ENCODE results near the gene NEURL1B.
"Not testable (repeated sequence)": the region's sequence is repeated elsewhere in the genome, so short reads cannot be mapped to it uniquely, and the experiment has no call there.

Gene NEURL1B

GRCh38 chr5:172634106-172634899, 6.8 kb upstream of the NEURL1B start:
- DNase-seq (ENCODE audit: low spot score) = no peak

- DNase-seq (ENCODE audit: low spot score) = no peak
Measured at GRCh38 chr5:172635038-172635437, 6.0 kb upstream of the NEURL1B start.

GRCh38 chr5:172636279-172637050, 4.6 kb upstream of the NEURL1B start:
- DNase-seq (ENCODE audit: low spot score) = no peak

DNA sequence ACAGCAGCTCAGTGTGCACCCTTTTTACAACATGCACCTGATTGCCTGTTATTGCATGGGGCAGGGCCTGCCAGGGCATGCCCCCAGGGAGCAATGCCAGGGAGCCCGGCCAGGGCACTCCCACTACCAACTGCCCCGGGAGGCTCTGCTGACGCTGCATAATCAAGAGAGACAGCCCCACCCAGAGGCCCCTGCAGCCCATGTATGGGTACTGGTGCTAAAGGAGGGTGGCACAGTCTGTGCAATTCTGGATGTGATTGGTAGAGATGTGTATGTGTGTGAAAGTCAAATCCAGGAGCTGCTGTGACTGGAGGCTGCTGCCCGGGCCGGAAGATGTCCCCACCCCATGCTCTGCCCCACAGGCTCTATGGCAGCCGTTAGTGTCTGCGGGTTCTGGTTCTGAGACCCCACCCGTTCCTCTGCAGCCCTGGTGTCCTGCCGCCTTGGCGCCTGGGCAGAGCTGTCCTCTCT, 3.9 kb upstream of the NEURL1B start:
- peak; percentile 49 for DNase-seq (ENCODE audit: low spot score)

GRCh38 chr5:172637740-172638139, 3.3 kb upstream of the NEURL1B start:
- no peak for DNase-seq (ENCODE audit: low spot score)

DNA sequence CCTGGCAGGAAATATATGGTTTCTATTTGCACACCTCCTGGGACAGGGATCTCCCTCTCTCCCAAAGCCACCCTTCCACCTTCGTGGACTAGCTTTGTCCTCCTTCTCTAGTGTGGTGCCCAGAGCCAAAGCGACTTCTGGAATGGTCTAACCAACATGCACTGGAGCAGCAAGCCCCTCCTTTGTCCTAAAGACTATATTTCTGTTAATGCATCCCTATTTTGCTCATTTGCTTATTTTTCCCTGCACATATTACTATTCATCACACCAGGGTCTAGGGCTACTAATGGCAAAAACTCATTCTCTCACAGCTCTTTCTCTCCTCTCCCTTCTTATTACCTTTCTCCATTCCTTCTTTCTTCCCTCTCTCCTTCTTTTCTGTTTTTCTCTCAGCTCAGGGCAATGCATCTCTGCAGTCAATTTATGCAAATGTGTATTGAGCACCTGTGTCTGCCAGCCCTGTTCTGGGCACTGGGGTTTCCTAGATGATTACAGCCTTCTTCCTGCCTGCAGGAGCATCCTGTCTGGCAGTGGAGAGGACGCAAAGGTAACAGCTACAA, 2.8 kb upstream of the NEURL1B start:
- no peak for DNase-seq (ENCODE audit: low spot score)

DNA sequence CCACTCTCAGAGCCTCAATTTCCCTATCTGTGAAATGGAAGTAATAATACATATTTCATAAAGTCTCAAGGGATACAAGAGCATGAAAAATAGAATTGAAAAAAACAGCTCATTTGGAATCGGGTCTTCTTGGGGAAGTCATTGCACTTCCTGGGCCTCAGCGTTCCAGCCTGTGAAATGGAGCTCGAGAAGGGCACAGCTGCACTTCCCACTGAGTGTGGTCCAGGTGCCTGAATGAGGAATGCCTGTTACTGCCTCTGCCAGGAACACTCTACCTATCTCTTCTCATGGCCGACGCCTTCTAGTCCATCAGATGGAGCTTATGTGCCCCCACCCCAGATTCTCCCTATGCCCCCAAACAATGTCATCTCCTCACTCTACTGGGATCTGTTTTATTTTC, 924 bp upstream of the NEURL1B start:
- DNase-seq (ENCODE audit: low spot score) = no peak

- peak; percentile 66 for DNase-seq (ENCODE audit: low spot score)
Measured at GRCh38 chr5:172641359-172642050, 442 bp downstream of the NEURL1B start.

- DNase-seq (ENCODE audit: low spot score) = no peak
Measured at GRCh38 chr5:172642051-172642409, 967 bp downstream of the NEURL1B start.

DNA sequence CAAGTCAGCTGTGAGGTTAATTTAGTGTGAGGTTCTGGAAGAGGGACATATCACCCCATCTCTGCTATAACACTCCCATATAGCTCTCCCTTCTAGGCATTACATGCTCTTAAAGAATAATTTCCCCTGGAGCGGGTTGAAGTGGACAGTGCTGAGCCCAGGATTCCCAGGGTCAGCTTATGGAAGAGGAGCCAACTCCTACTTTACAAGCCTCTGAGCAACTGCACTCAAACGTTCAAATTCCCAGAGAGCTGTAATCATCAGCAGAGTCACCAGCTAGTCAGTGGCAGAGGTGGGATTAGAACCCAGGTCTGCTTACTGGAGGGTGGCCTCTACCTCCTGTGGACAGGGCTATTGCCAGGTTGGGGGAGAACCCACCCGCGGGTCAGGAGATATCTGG, 1.4 kb downstream of the NEURL1B start:
- no peak for DNase-seq (ENCODE audit: low spot score)

DNA sequence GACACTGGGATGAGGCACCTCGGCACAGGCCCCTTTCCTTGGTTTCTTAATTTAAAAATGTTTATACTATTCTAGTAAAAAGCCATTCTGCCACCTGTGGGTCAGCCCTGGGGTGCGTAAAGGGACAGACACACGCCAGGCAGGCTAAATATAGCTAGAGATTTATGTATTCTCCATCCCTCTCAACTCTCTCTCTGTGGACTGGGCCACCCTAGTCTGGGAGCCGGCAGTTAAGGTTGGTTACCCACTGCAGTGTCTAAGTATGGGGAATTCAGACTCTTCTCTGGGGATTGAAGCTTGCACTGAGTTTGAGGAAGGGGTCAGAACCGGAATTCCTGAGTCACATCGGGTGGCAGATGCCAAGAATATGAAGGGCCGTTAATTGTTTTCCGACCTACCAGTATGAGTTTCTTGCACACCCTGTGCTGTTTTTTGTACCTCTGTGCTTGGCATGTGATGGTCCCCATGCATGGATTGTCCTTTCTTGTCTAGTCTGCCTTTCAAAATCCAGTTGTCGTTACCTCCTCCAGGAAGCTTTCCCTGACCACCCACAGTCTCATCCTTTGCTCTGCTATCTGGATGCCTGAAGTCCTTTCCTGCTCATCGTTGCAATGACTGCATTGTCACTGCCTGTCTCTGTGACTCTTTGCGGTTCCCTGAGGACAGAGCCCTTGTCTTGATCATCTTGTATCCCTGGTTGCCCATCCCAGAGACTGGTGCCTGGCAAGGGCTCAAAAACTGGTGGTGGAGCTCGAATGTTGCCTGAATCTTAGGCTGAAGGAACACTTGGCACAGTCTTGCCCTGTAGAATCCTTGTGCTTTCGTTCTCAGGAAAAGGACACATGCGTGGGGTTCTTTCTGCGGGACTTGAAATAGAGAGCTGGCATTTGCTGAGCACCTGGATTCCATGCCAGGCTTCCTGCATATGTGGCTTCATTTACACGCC, 2.1 kb downstream of the NEURL1B start:
- no peak for DNase-seq (ENCODE audit: low spot score)

DNA sequence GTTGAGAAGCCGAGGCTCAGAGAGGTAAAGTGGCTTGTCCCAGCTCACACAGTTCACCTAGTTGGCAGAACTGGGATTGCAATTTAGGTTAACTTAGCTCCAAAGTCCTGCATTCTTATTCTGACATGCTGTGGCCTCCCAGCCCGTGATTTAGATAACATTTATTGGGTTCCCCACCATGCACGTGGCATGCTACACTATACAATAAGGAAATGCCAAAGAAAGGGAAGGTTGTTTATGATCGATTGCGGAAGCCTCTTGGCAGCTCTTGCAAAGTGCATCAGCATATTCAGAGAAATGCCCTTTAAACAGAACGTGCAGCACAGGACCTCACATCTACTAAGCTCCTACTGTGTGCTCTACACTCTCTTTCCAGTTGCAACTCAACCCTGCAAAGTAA, 3.2 kb downstream of the NEURL1B start:
- no peak for DNase-seq (ENCODE audit: low spot score)

DNA sequence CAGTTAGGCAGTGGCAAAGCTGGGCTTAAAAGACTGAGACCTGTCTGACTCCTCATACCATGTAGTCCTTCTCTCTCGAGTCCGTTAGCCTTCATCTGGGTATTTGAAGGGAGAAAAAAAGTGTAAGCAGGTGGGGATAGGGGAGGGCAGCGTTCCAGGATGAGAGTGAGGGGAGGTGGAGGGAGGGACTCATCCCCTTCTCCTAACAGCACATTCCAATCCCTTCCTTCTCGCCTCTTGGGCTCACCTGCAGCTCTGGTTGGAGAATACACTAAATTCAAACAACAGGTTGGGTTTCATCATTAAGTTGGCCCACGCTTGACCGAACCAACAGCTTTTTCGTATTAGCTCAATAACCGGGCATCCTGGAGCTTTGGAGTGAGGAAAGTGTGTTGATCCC, 3.6 kb downstream of the NEURL1B start:
- DNase-seq (ENCODE audit: low spot score) = no peak

GRCh38 chr5:172645271-172646055, 4.4 kb downstream of the NEURL1B start:
- DNase-seq (ENCODE audit: low spot score) = no peak

GRCh38 chr5:172646716-172647285, 5.7 kb downstream of the NEURL1B start:
- no peak for DNase-seq (ENCODE audit: low spot score)

- DNase-seq (ENCODE audit: low spot score) = no peak
Measured at GRCh38 chr5:172647352-172648012, 6.4 kb downstream of the NEURL1B start.

DNA sequence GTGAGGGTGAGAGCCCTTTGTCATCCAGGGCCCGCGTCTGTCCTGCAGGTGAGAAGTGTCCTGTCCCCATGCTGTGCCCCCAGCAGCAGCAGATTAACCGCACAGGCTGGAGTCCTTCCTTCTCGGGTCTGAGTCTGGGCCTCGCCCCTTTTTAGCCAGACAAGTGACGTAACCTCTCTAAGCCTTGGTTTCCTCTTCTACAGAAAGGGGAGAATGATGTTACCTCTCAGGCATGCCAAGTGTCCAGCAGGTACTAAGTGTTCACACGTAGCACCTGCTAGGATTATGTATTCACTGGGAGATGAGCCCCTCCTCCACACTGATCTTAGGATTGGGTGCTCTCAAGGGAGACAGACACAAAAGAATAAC, 6.9 kb downstream of the NEURL1B start:
- DNase-seq (ENCODE audit: low spot score) = no peak

DNA sequence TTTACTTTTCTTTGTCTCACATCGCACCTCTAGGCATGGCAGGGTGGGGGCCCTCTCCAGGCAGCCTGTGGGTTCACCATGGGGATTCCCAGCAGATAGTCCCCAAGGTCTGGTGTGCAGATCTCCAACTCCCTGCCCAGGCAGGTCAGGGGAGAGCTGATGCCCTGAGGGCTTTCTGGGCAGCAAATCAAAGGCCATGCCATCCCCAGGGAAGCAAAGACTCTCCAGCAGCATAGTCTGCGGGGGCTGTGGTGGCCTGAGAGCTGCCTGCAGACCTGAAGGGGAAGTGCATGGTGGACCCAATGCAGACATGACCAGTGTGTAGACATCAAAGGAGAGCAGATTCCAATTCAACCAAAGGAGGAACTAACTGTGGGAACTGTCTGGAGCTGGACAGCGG, 7.7 kb downstream of the NEURL1B start:
- no peak for DNase-seq (ENCODE audit: low spot score)

DNA sequence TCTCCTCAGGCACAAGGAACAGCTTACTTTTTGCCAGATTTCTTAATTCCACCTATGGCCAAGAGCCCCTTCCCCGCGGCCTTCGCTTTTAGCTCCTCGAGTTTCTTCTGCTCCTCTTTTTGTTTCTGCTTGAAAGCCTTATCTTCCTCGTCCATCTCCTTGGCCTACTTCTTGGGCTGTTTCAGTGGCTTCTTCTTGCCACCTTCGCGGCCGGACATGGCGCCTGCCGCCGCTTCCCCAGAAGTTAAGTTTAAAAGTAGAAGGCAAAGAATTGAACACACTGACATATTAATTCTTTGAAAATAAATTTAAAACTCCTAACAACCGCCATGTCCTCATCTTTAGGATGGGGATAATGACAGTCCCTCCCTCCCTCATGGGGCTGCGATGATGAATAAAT, 15.4 kb downstream of the NEURL1B start:
- DNase-seq (ENCODE audit: low spot score) = not testable (repeated sequence)

Data from HuH-7.5 (cell line).